A673 (cell line): ENCODE results near the gene DGKZ.

Experiments used
- EZH2 ChIP-seq: fragments of 200-600 bp; sonication (generic); IDR thresholded peaks from 2 replicates; pipeline ENCODE4 v1.6.1; 2017; ENCODE audit warnings: borderline replicate concordance, low read depth, mild to moderate bottlenecking, mixed read lengths, antibody characterized with exemption, low read length; ENCODE audit not compliant: poor library complexity, severe bottlenecking
- TF ChIP-seq, protein P1 (sequence below): fragments of 300-800, 200-600 bp; sonication (generic); conservative IDR thresholded peaks from 2 replicates; pipeline ENCODE4 v1.5.1; 2017; ENCODE audit warnings: low read depth, mild to moderate bottlenecking, antibody characterized with exemption, low read length, moderate library complexity, mixed read lengths

DNA sequence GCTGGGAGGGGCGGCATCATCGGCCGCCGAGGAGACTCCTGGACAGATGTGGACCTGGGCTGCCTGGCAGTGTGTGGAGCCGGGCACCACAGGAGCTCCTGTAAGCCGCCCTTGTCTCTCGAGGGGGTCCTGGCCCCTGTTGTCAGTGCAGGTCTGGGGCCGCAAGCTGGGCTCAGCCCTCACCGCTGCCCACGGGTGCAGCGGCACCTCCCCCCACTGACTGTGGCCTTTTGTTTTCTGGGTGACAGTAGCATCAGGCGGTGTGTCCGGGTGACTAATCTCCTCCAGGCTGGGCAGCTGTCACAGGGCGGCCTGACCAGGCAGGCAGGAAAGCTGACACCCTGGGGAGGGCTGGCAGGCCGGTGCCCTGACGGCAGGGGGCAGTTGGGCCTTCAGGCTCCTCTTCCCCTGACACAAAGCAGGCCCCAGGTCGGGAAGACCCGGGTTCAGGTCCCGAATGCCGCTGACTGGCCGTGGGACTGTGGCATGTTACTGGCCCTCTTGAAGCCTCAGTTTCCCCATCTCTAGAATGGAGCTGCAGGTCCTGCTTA, 16.3 kb downstream of the DGKZ start:
- TF ChIP-seq, protein P1, sequence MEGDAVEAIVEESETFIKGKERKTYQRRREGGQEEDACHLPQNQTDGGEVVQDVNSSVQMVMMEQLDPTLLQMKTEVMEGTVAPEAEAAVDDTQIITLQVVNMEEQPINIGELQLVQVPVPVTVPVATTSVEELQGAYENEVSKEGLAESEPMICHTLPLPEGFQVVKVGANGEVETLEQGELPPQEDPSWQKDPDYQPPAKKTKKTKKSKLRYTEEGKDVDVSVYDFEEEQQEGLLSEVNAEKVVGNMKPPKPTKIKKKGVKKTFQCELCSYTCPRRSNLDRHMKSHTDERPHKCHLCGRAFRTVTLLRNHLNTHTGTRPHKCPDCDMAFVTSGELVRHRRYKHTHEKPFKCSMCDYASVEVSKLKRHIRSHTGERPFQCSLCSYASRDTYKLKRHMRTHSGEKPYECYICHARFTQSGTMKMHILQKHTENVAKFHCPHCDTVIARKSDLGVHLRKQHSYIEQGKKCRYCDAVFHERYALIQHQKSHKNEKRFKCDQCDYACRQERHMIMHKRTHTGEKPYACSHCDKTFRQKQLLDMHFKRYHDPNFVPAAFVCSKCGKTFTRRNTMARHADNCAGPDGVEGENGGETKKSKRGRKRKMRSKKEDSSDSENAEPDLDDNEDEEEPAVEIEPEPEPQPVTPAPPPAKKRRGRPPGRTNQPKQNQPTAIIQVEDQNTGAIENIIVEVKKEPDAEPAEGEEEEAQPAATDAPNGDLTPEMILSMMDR, result no peak
- no peak for TF ChIP-seq EZH2
